H1 (cell line): ENCODE data around the gene C11orf65.

Experiments used
- BACH1 ChIP-seq: IDR thresholded peaks from 2 replicates; pipeline ENCODE4 v1.6.1; 2012; ENCODE audit warnings: low read length, improper control_type of control experiment
- CHD1 ChIP-seq: IDR thresholded peaks from 2 replicates; pipeline ENCODE4 v1.6.1; 2012; ENCODE audit warnings: low read depth, low read length, improper control_type of control experiment
- EP300 ChIP-seq, 2 experiments: IDR thresholded peaks; 1 replicate in 1 of 2; 2 replicates in 1 of 2; pipeline ENCODE4 v1.6.1; 2011 to 2012; ENCODE audit warnings: low read depth in 2 of 2, low read length in 2 of 2, mild to moderate bottlenecking in 2 of 2, borderline replicate concordance in 1 of 2, inconsistent platforms in 1 of 2, moderate library complexity in 1 of 2
- POLR2A ChIP-seq, 2 experiments: IDR thresholded peaks; 1 replicate in 1 of 2; 2 replicates in 1 of 2; pipeline ENCODE4 v1.6.1; 2011; ENCODE audit warnings: low read depth in 2 of 2, low read length in 2 of 2, mild to moderate bottlenecking in 2 of 2; ENCODE audit errors: control extremely low read depth in 1 of 2
- SIN3A ChIP-seq, 2 experiments: IDR thresholded peaks in 1 of 2; conservative IDR thresholded peaks in 1 of 2; 2 replicates each; pipeline ENCODE4 v1.6.1; 2011 to 2012; ENCODE audit warnings: low read length in 2 of 2, improper control_type of control experiment in 1 of 2, low read depth in 1 of 2, mild to moderate bottlenecking in 1 of 2
- SIX5 ChIP-seq: IDR thresholded peaks from 2 replicates; pipeline ENCODE4 v1.6.1; 2011; ENCODE audit warnings: mild to moderate bottlenecking, low read depth, low read length
- SP2 ChIP-seq: IDR thresholded peaks from 2 replicates; pipeline ENCODE4 v1.6.1; 2012; ENCODE audit warnings: mild to moderate bottlenecking, low read length, inconsistent platforms
- YY1 ChIP-seq: IDR thresholded peaks from 2 replicates; pipeline ENCODE4 v1.6.1; 2011; ENCODE audit warnings: low read depth, mild to moderate bottlenecking, low read length
- ZNF274 ChIP-seq: IDR thresholded peaks from 2 replicates; pipeline ENCODE4 v1.7.0; 2012; ENCODE audit warnings: low read length, borderline replicate concordance; ENCODE audit errors: extremely low read depth
- TF ChIP-seq, protein P1 (sequence below): IDR thresholded peaks from 2 replicates; pipeline ENCODE4 v1.6.1; 2012; ENCODE audit warnings: inconsistent platforms
- TF ChIP-seq, protein P2 (sequence below), 3 experiments: IDR thresholded peaks; 1 replicate in 2 of 3; 2 replicates in 1 of 3; pipeline versions ENCODE4 v1.5.1 to v1.6.1; 2011; ENCODE audit warnings: low read length in 3 of 3, mild to moderate bottlenecking in 3 of 3, inconsistent platforms in 2 of 3, low read depth in 1 of 3, moderate library complexity in 1 of 3; ENCODE audit not compliant: insufficient read depth in 1 of 3; ENCODE audit errors: control extremely low read depth in 1 of 3

DNA sequence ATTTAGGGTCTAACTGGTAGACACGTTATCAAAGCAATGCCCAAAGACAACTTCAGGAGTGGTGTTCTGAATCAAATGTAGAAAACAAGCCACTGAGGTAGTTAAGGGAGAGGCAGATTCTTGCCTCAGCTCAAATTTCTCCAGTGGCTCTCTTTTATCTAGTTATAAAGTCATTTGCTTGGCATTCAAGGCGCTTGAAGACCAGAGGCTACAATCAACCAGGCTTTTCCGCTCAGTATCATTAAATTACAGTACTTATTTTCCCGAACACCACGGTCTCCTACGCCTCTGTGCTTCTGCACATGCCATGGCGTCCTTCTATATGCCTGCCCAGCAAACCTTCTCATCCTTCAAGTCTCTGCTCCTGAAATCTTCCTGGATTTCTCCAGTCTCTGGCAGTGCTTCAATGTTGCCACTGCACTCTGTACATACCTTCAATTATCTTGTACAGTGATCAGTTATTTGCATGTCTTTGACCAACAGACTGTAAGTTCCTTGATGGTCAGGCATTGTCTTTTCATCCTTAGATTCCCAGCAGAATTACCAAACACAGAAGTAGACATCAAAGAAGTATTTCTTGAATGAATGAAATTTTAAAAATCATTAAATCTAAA is 29.4 kb upstream of the C11orf65 start:
- TF ChIP-seq, protein P1, sequence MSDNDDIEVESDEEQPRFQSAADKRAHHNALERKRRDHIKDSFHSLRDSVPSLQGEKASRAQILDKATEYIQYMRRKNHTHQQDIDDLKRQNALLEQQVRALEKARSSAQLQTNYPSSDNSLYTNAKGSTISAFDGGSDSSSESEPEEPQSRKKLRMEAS: no peak
- TF ChIP-seq POLR2A (IDR thresholded peaks at IDR 0.05; ENCODE audit: control extremely low read depth in 1 of 2, low read depth in 2 of 2, low read length in 2 of 2) (no peak), BACH1 (no peak), CHD1 (no peak), SIX5 (no peak), SP2 (no peak), YY1 (no peak), ZNF274 (no peak), EP300 (IDR thresholded peaks at IDR 0.05; ENCODE audit: borderline replicate concordance in 1 of 2, low read depth in 2 of 2, low read length in 2 of 2) (no peak), SIN3A (conservative IDR thresholded peaks at IDR 0.05 in 1 of 2, IDR thresholded peaks at IDR 0.05 in 1 of 2; ENCODE audit: low read depth in 1 of 2, low read length in 2 of 2) (no peak)
- TF ChIP-seq, protein P2, sequence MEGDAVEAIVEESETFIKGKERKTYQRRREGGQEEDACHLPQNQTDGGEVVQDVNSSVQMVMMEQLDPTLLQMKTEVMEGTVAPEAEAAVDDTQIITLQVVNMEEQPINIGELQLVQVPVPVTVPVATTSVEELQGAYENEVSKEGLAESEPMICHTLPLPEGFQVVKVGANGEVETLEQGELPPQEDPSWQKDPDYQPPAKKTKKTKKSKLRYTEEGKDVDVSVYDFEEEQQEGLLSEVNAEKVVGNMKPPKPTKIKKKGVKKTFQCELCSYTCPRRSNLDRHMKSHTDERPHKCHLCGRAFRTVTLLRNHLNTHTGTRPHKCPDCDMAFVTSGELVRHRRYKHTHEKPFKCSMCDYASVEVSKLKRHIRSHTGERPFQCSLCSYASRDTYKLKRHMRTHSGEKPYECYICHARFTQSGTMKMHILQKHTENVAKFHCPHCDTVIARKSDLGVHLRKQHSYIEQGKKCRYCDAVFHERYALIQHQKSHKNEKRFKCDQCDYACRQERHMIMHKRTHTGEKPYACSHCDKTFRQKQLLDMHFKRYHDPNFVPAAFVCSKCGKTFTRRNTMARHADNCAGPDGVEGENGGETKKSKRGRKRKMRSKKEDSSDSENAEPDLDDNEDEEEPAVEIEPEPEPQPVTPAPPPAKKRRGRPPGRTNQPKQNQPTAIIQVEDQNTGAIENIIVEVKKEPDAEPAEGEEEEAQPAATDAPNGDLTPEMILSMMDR (IDR thresholded peaks at IDR 0.05; ENCODE audit: control extremely low read depth in 1 of 3, insufficient read depth in 1 of 3, low read depth in 1 of 3, low read length in 3 of 3): no peak
